Adipose tissue (tissue), 3 donors: Measurements from ENCODE around the gene DNAJB14. TPM values are rescaled to one million over a fixed set of nuclear protein-coding genes. Genes with fewer than 3 reads are reported as not detected.

Source experiments
- H3K27ac ChIP-seq: one replicate; pipeline ENCODE4 v1.5.1; 2013; ENCODE audit warnings: low read depth, low read length
- WGBS, 3 donors: extraction: QIAGEN DNeasy Blood & Tissue Kit; methylation state at CpG; one replicate each; pipeline ENCODE4 v1.1.7; 2013; 5-methylcytosine and 5-hydroxymethylcytosine counted together
- polyA plus RNA-seq, 3 donors: library from polyadenylated mRNA; stranded (reverse); fragments of 200-250 nt; gene quantifications; one replicate each; pipeline ENCODE4 v1.2.3, GENCODE V29; 2013
- donor health status: healthy with polysubstance abuse.
- donor health status: Bipolar disorder and iron deficiency.
- donor health status: healthy.

The DNAJB14 gene
- polyA plus RNA-seq, 3 donors, result 5.3 to 22.1 (median 7.0) TPM

DNA sequence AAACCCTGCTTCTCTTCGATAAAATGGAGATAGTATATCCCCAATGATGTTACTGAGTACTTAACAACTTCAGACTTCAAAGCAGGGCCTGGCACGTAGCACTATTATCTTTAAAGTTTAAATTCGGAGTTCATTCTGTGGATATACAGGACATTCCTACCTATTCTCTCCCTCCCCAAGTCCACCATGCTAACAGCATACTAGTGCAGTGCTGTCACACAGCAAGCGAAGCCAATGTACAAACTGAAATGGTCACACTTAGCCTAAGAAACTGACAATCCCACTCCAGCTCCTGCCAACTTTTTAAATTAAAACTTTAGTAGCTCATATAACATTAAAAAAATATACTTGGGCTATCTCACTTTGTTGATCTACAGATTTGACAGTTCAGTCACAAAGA, 1.2 kb upstream of the DNAJB14 start:
- H3K27ac ChIP-seq, result no peak overlapping the region
- WGBS, 3 donors, result 74 to 86% (median 84%) methylated on average over 4 of the region's 4 CpGs

DNA sequence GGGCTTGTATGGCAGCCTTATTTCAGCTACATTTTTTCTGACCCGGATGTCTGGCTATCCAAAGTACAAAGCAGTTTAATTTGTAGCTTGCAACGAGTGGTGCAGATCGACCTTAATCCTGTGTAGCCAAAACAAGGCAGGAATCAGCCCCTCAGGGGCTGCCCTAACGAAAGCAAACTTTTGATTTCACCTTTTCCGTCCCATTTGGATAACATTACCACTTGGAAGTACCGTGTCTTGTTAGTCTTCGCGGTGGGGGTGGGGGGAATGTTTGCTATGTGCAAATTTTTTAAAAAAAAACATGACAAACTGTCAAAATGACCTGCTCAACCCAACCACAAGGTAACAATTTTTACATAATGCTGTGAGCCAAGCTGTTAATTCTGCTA, 766 bp upstream of the DNAJB14 start:
- WGBS, 3 donors, result 7 to 30% (median 27%) methylated on average over 8 of the region's 8 CpGs
- no peak overlapping the region for H3K27ac ChIP-seq

DNA sequence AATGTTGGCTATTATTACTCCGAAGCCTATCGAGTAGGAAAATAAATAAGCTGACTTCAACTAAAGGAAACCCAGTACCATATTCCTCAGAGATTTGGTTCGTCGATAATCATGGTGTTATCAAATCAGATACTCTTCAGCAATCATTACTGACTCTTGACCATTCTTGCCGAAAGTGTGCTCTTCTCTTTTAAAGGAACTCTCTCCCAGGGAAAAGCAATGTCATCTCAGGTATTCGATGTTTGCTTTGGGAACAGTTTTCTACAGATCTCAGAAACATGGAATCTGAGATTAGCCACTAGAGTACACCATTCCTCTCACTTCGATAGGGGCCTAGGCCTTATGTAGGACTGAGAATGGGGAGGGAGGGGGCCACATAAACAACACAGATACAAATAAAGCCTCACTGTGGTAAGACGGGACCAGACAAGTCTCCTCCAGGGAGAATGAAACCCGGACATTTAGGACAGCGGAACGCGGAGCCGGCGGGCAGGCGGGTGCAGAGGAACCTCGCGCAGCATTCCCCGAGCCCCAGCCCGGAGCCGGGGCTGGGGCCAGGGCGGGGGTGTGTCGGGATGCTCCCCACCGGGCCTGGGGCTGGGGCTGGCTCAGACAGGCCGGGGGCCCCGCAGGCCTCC, 581 bp downstream of the DNAJB14 start:
- no peak overlapping the region for H3K27ac ChIP-seq
- 0 to 2% (median 1%) methylated on average over 23 to 25 of the region's 25 CpGs for WGBS, 3 donors

DNA sequence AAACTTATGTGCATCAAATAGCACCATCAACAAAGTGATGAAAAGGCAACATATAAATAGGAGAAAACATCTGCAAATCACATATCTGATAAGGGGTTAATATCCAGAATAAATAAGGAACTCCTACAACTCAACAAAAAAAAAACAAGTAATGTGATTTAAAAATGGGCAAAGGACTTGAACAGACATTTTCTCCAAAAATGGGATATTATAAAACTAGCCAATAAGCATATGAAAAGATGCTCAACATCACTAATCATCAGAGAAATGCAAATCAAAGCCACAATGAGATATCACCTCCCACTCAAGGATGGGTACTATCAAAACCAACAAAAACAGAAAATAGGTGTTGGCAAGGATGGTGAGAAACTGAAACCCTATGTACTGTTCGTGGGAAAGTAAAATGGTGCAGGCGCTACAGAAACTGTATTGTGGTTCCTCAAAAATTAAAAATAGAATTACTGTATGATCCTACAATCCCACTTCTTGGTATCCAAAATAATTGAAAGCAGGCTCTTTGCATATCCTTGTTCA, 2.4 kb downstream of the DNAJB14 start:
- no peak overlapping the region for H3K27ac ChIP-seq
- WGBS, 3 donors, result 78 to 93% (median 89%) methylated on average over 2 of the region's 2 CpGs

DNA sequence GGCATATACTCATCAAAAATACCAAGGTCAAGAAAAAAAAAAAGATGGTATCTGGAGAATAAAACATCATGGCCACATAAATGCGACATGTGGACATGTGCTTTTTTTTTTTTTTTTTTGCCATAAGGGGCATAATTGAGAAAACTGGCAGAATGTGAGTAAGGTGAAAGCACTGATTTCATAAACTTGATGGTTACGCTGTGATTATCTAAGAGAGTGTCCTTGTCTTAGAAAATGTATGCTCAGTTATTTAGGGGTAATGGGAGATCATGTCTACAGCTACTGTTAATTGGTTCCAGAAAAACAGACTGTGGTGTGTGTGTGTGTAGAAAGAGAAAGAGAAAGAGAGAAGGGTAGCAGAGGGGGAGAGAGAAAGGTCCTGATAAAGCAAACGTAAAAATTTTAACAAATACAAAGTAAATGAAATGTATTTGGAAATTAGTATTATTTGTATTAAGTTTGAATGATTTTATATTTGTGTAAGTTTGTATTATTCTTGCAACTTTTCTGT, 8.1 kb downstream of the DNAJB14 start:
- WGBS, 3 donors, result 95 to 97% (median 97%) methylated on average over 3 of the region's 3 CpGs
- H3K27ac ChIP-seq, result no peak overlapping the region

DNA sequence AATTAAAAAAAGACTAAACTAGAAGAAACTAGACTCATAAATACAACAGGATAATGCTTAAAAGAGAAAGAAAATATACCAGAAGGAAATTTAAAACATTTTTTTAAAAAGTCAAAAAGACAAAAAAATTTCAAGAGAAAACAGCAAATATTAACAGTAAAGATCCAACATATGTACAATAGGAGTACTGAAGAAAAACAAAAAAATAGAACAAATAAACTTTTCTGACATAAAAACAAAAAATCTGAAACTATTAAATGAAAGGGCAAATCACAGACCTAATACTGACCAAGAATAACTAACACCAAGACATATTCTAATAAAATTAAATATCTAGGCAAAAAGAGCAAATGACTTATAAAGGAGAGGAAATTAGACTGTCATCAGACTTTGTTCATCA, 11.5 kb downstream of the DNAJB14 start:
- no peak overlapping the region for H3K27ac ChIP-seq

DNA sequence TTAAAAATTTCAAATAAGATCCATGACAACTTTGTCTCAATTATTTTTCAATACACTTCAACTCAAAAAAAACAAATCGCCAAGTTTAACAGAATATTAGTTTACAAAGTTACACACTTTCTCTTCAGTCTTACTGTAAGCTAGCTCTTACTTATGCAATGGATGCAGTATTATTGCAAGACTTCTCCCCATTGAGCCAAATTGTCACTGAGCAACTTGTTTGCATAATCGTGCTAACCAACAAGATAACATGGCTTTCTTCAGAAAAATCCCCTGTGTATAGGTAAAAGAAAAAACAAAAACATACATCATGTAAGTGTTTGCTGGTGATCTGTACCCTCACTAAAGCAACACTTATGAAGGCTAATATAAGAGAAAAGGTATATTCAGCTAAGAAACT, 18.9 kb downstream of the DNAJB14 start:
- 58 to 65% (median 63%) methylated on average over 2 of the region's 2 CpGs for WGBS, 3 donors
- H3K27ac ChIP-seq, result no peak overlapping the region

DNA sequence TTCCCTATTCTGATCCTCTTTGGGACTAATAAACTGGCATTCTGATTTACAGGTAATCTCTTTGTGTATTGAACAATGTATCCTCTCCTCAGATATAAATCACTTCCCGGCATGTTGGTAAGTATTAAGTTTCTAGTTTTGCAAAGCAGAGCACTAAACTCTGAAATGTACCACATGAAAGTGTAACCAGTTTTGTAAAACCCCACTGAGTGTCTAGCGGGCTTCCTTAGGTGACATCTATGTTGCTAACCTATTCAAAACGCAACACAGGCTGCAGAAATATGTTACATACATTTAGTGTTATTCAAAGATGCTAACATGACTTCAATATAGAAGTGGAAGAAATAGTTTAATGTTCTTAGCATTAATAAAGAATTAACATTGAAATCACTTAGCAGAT, 25.2 kb downstream of the DNAJB14 start:
- H3K27ac ChIP-seq, result no peak overlapping the region
- WGBS, 3 donors, result 94 to 96% (median 96%) methylated on average over 3 of the region's 3 CpGs

DNA sequence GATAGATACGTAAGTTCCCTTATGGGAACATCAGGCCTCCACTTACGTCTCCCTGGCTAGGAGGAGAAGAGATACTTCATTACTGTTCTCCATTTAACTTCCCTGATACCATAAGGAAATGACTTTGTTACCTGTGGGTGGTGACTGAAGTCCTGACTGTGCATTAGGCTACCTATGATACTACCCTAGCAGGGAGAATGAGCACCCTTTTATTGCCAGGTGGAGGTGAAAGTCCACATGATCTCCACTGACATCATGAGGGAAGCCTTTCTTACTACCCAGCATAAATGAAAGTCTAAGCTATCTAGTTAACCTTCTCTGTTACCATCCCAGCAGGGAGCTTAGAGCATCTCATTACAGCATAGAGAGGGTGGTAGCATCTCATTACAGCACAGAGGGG, 27.8 kb downstream of the DNAJB14 start:
- 97 to 100% (median 98%) methylated on average over 2 of the region's 2 CpGs for WGBS, 3 donors
- no peak overlapping the region for H3K27ac ChIP-seq

DNA sequence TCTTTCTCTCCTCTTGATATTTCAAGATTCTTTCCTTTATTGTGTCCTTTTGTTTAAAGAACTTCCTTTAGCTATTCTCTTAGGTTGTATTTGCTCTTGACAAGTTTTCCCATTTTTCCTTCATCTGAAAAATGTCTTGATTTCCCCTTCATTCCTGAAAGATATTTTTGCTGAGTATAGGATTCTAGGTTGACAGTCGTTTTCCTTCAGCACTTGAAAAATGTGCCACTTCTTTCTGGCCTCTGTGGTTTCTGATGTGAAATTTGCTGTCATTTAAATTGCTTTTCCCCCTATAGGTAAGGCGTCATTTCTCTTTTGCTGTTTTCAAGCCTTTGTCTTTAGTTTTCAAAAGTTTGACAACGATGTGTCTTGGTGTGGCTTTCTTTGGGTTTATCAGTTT, 28.8 kb downstream of the DNAJB14 start:
- no peak overlapping the region for H3K27ac ChIP-seq
- 97 to 98% (median 98%) methylated on average over 3 of the region's 3 CpGs for WGBS, 3 donors

DNA sequence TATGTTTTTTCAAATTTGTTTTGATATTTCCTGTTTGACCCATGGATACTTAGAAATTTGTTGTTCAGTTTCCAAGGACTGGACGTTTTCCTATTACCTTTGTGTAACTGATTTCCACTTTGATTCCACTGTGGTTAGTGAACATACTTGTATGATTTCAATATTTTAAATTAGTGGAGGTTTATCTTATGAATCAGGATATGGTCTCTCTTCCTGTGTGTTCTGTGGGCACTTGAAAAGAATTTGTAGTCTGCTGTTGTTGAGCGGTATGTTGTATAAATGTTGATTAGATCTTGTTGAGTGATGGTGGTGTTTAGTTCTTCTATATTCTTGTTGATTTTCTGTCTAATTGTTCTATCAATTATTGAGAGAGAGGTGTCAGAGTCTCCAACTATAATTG, 31.0 kb downstream of the DNAJB14 start:
- H3K27ac ChIP-seq, result no peak overlapping the region
- 81 to 91% (median 90%) methylated on average over 2 of the region's 2 CpGs for WGBS, 3 donors

DNA sequence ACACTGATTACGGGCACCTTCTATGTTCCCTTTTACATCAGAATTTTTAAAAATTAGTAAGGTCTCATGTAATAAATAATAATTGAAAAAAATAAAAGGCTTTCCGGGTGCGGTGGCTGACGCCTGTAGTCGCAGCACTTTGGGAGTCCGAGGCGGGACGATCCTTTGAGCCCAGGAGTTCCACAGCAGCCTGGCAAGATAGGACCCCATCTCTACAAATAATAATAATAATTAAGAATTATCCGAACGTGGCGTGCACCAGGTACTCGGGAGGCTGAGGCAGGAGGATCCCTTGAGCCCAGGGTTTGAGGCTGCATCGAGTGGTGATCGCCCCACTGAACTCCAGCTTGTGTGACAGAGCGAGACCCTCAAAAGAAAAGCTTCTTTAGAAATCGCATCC, 51.4 kb downstream of the DNAJB14 start:
- 91 to 94% (median 93%) methylated on average over 16 of the region's 16 CpGs for WGBS, 3 donors
- H3K27ac ChIP-seq, result no peak overlapping the region

DNA sequence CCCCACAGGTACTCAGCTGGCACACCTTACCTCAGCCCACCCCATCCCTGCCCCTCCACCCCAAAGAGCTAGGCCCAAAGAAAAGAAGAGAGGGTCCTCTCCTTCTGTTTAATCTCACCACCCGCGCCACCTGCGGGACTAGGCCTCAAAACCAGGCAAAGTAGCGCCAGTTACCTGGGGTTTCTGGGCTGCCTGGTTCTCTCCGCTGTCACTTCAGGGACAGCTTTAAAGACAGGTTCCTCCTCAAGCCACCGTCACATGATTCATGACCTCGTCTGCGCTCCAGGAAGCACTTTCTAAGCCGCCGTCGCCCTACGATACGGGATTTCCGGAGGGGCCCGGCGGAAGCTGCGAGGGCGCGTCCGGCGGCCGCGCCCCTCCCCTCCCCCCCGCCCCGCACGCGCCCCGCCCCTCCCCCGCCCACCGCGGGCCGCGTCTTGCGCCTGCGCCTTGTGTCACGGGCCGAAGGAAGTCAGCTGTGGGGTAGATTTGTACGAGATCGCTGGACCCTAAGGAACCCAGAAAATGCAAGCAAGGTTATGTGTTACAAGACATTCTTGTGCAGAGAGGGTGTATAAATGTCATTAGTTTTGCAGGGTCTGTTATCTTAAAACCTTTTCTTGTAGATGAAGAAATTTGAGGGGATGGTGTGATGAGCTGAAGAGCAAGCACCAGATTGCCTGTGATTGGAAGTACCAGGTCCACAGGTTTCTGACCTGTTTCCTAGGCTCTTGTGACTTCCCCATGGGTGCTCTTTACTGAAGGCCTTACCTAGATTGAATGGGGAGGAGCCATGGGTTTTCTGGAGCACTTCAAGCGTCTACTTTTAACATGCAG, 52.0 kb downstream of the DNAJB14 start, which contains the start of gene LAMTOR3:
TSS of gene LAMTOR3 (minus strand) at position 267 of the 837 bp plus-strand sequence. CDS start 464 bp downstream, outside the sequence.
- 2 to 4% (median 3%) methylated on average over 26 to 40 of the region's 40 CpGs for WGBS, 3 donors
- H3K27ac ChIP-seq, result no peak within 1 kb of the TSS

DNA sequence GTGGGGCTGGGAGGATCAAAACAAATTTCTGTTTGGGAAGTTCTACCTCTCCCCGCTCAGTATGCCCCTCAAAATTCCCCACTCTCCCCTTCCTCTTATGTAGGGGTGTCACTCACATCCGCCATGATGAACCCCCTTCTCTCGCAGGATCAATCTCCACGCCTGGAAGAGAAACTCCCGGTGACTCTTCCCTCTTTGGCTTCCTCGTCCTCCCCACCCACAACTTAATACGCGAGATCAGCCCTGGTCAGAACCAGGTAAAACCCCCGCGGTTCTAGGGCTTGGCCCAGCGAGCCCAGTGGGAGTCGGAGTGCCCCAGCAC, 52.6 kb downstream of the DNAJB14 start:
- WGBS, 3 donors, result 0 to 2% (median 2%) methylated on average over 12 of the region's 12 CpGs
- no peak overlapping the region for H3K27ac ChIP-seq

DNA sequence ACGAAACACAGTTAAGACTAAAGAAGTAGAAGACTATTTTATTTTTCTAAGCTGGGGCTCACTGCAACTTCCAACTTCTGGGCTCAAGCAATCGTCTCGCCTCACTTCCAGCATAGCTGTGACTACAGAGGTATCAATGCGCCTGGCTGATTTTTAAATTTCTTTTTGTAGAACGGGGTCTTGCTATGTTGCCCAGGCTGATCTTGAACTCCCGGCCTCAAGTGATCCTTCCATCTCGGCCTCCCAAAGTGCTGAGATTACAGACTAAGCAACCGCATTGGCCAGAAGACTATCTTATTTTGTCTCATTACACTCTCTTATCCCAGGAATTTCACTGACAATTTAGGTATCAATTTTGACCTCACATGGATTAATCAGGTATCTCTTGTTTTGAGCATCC, 53.4 kb downstream of the DNAJB14 start:
- 95 to 96% (median 95%) methylated on average over 8 of the region's 8 CpGs for WGBS, 3 donors
- no peak overlapping the region for H3K27ac ChIP-seq

DNA sequence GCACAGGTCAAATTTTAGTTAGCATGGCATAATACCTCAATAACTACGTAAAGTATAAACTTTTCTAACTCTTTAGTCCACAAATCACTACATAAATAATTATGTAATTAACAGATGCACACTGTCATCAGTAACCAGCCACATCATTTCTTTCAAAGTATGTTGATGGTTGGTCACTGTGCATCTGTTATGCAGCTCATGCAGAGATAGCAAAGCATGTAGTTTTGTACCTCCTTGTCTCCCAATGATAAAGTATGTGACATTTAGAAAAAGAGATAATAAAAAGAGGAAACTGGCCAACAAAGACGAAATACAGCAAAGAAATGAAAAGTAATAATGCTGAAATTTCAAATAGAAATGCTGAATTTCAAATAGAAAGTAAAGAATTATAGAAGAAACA, 55.1 kb downstream of the DNAJB14 start:
- 72 to 80% (median 77%) methylated on average over 2 of the region's 2 CpGs for WGBS, 3 donors
- H3K27ac ChIP-seq, result no peak overlapping the region

DNA sequence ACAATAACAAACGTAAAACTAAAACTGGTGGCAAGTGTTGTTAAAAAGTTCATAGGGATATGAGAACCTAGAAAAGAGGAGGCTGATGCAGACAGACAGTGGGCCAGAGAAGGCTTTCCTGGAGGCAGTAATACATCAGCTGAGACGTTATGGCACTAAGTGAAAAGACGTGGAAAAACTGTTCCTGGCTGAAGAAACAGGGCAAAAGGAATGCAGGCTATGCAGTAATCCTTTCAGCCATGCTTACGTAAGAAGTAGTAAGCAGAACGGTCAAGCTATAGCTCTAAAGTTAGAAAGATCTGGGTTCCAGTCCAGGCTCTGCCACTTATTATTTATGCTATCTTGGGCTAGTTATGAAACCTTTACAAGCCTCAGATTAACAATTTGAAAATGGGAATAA, 58.6 kb downstream of the DNAJB14 start:
- no peak overlapping the region for H3K27ac ChIP-seq
- 51 to 64% (median 57%) methylated on average over 5 of the region's 5 CpGs for WGBS, 3 donors

DNA sequence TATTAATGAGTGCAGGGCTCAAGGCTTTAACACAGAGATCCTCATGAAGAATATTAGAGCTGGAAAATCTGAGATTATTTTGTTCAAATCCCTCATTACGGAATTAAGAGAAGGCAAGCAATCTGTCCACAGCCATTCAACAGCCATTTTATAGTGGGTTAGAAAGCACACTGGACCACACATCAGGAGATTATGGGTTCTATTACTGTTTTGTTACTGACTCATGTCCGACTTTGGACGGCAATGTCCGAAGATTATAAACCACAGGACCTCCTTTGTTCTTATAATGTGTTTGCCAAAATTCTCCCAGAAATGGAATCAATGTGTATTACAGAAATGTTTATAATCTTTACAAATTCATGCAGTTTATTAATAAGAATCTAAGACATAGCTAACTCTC, 60.3 kb downstream of the DNAJB14 start:
- WGBS, 3 donors, result 87 to 91% (median 88%) methylated on average over 4 of the region's 4 CpGs
- no peak overlapping the region for H3K27ac ChIP-seq

DNA sequence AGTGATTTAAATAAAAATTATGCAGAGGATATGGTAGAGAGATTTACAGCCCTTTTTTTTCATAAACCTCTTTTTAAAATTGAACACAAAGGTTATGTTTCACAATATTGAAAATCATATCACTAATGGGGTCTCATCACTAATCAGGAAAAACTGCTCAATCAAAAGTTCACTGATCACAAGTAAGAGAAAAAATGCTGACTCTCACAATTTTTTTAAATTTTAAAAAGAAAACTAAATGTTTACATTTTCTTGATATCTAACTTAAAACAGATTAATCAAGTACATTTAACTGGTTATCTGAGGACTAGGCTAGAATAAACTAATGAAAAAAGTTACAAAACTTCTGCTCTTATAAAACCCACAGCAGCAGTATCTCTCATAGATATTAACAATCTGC, 60.7 kb downstream of the DNAJB14 start:
- no peak overlapping the region for H3K27ac ChIP-seq
